IMR-90 (cell line): ENCODE measurements around the gene SERPINB2. TPM values are rescaled to one million over a fixed set of nuclear protein-coding genes. Genes with fewer than 3 reads are reported as not detected.

Experiments used
- ATAC-seq: fragments of 200-7000 bp; cut with Tn5 transposase; 2 replicates; pipeline ENCODE4 v1.9.1; 2020; ENCODE audit warnings: low read depth, mild to moderate bottlenecking, moderate library complexity
- BruUV-seq: library from RNA; stranded (reverse); fragments of 400-500 nt; replicated peaks from 2 replicates; lab custom pipeline; 2021; lab: Mats Ljungman, UMichigan
- CTCF ChIA-PET: fragments of 300-600 bp; formaldehyde crosslinking; extraction: SDS; loops from one replicate; lab custom pipeline; 2021; ENCODE audit warnings: antibody characterized with exemption; lab: Yijun Ruan, JAX
- POLR2A ChIA-PET: fragments of 300-600 bp; sonication (Branson Sonifier 250); formaldehyde crosslinking; loops from one replicate; lab custom pipeline; 2022; ENCODE audit warnings: antibody characterized with exemption; ENCODE audit not compliant: unreplicated experiment; lab: Charles Lee
- DNase-seq: peaks from one replicate; pipeline ENCODE4 v3.0.0; 2013
- H2AFZ ChIP-seq: replicated peaks from 2 replicates; pipeline ENCODE3; 2013; ENCODE audit warnings: low read length, mild to moderate bottlenecking; ENCODE audit not compliant: poor library complexity
- H2AK5ac ChIP-seq: 2 replicates; pipeline ENCODE4 v1.6.1; 2013; ENCODE audit warnings: low read depth, low read length, inconsistent platforms
- H2AK9ac ChIP-seq: replicated peaks from 2 replicates; pipeline ENCODE3; 2013; ENCODE audit warnings: mild to moderate bottlenecking, low read depth, low read length, moderate library complexity; ENCODE audit not compliant: poor library complexity
- H2BK120ac ChIP-seq: 2 replicates; pipeline ENCODE4 v1.6.1; 2013; ENCODE audit warnings: low read depth, low read length, inconsistent platforms
- H2BK15ac ChIP-seq: 3 replicates; pipeline ENCODE4 v1.6.1; 2013; ENCODE audit warnings: low read depth, low read length, inconsistent platforms
- H2BK20ac ChIP-seq: 2 replicates; pipeline ENCODE4 v1.6.1; 2013; ENCODE audit warnings: low read depth, mild to moderate bottlenecking, inconsistent platforms, low read length, moderate library complexity
- H2BK5ac ChIP-seq: 2 replicates; pipeline ENCODE4 v1.6.1; 2013; ENCODE audit warnings: mild to moderate bottlenecking, low read depth, low read length, inconsistent platforms; ENCODE audit not compliant: poor library complexity, severe bottlenecking
- H3K14ac ChIP-seq: replicated peaks from 2 replicates; pipeline ENCODE4 v1.6.1; 2013; ENCODE audit warnings: low read depth, low read length, inconsistent platforms
- H3K18ac ChIP-seq: 2 replicates; pipeline ENCODE4 v1.6.1; 2013; ENCODE audit warnings: low read depth, low read length, control low read depth
- H3K23ac ChIP-seq: 2 replicates; pipeline ENCODE4 v1.6.1; 2013; ENCODE audit warnings: low read depth, low read length, inconsistent platforms
- H3K27ac ChIP-seq: 2 replicates; pipeline ENCODE4 v1.5.1; 2013; ENCODE audit warnings: mild to moderate bottlenecking, control low read depth, low read length; ENCODE audit not compliant: insufficient read depth
- H3K27me3 ChIP-seq: 2 replicates; pipeline ENCODE4 v1.6.1; 2013; ENCODE audit warnings: low read length; ENCODE audit not compliant: control insufficient read depth, insufficient read depth
- H3K36me3 ChIP-seq: 2 replicates; pipeline ENCODE4 v1.6.1; 2013; ENCODE audit warnings: low read length, mixed read lengths; ENCODE audit not compliant: control insufficient read depth, insufficient read depth
- H3K4ac ChIP-seq: 2 replicates; pipeline ENCODE4 v1.6.1; 2013; ENCODE audit warnings: low read depth, low read length, inconsistent platforms
- H3K4me1 ChIP-seq: 2 replicates; pipeline ENCODE4 v1.6.1; 2013; ENCODE audit warnings: low read length, mixed read lengths; ENCODE audit not compliant: control insufficient read depth, insufficient read depth
- H3K4me2 ChIP-seq: 2 replicates; pipeline ENCODE4 v1.6.1; 2013; ENCODE audit warnings: low read depth, mild to moderate bottlenecking, control low read depth, low read length, moderate library complexity
- H3K4me3 ChIP-seq: 2 replicates; pipeline ENCODE4 v1.5.1; 2013; ENCODE audit warnings: low read depth, mild to moderate bottlenecking, control low read depth, low read length, moderate library complexity; ENCODE audit not compliant: insufficient read depth
- H3K56ac ChIP-seq: 2 replicates; pipeline ENCODE4 v1.6.1; 2013; ENCODE audit warnings: low read length, inconsistent platforms; ENCODE audit not compliant: insufficient read depth; ENCODE audit errors: extremely low read depth
- H3K79me1 ChIP-seq, 2 experiments: 2 replicates each; pipeline ENCODE4 v1.6.1; 2013; ENCODE audit warnings: low read length in 2 of 2, inconsistent platforms in 1 of 2, low read depth in 1 of 2
- H3K9ac ChIP-seq: 2 replicates; pipeline ENCODE4 v1.6.1; 2013; ENCODE audit warnings: low read depth, low read length, control low read depth
- H3K9me1 ChIP-seq: 2 replicates; pipeline ENCODE4 v1.6.1; 2013; ENCODE audit warnings: low read length, inconsistent platforms; ENCODE audit not compliant: insufficient read depth
- H3K9me3 ChIP-seq: 2 replicates; pipeline ENCODE4 v1.6.1; 2013; ENCODE audit warnings: low read length; ENCODE audit not compliant: control insufficient read depth, insufficient read depth
- H4K20me1 ChIP-seq: 2 replicates; pipeline ENCODE4 v1.6.1; 2013; ENCODE audit warnings: low read length, inconsistent platforms; ENCODE audit not compliant: insufficient read depth
- H4K5ac ChIP-seq: 2 replicates; pipeline ENCODE4 v1.6.1; 2013; ENCODE audit warnings: mild to moderate bottlenecking, low read depth, low read length, control low read depth
- H4K8ac ChIP-seq, 2 experiments: 2 replicates each; pipeline ENCODE4 v1.6.1; 2013; ENCODE audit warnings: low read depth in 2 of 2, low read length in 2 of 2, control low read depth in 1 of 2, inconsistent platforms in 1 of 2
- H4K91ac ChIP-seq: 2 replicates; pipeline ENCODE4 v1.6.1; 2013; ENCODE audit warnings: low read depth, low read length, inconsistent platforms; ENCODE audit not compliant: insufficient read depth
- BHLHE40 ChIP-seq: fragments of 150-350 bp; IDR thresholded peaks from 2 replicates; pipeline ENCODE4 v1.6.1; 2016; ENCODE audit warnings: mild to moderate bottlenecking, low read depth, low read length
- CEBPB ChIP-seq: IDR thresholded peaks from 2 replicates; pipeline ENCODE4 v1.6.1; 2012; ENCODE audit warnings: low read depth, low read length, improper control_type of control experiment
- CHD1 ChIP-seq: IDR thresholded peaks from 2 replicates; pipeline ENCODE4 v1.6.1; 2012; ENCODE audit warnings: low read depth, low read length, improper control_type of control experiment
- CTCF ChIP-seq: conservative IDR thresholded peaks from 2 replicates; pipeline ENCODE4 v1.5.1; 2012; ENCODE audit warnings: mild to moderate bottlenecking, low read depth, low read length, improper control_type of control experiment
- ELK1 ChIP-seq: fragments of 150-350 bp; IDR thresholded peaks from 2 replicates; pipeline ENCODE4 v1.6.1; 2016; ENCODE audit warnings: low read depth, mild to moderate bottlenecking, low read length, moderate library complexity, borderline replicate concordance
- FOS ChIP-seq: fragments of 150-350 bp; IDR thresholded peaks from 2 replicates; pipeline ENCODE4 v1.6.1; 2016; ENCODE audit warnings: low read depth, low read length
- MAFK ChIP-seq: IDR thresholded peaks from 2 replicates; pipeline ENCODE4 v1.6.1; 2012; ENCODE audit warnings: low read depth, low read length, improper control_type of control experiment
- MAZ ChIP-seq: IDR thresholded peaks from 2 replicates; pipeline ENCODE4 v1.6.1; 2012; ENCODE audit warnings: low read depth, mild to moderate bottlenecking, low read length, improper control_type of control experiment, moderate library complexity, borderline replicate concordance
- MXI1 ChIP-seq: IDR thresholded peaks from 2 replicates; pipeline ENCODE4 v1.6.1; 2012; ENCODE audit warnings: low read depth, mild to moderate bottlenecking, low read length, moderate library complexity, borderline replicate concordance
- NFE2L2 ChIP-seq: fragments of 150-350 bp; IDR thresholded peaks from 2 replicates; pipeline ENCODE4 v1.6.1; 2016; ENCODE audit warnings: low read depth, mild to moderate bottlenecking, low read length
- POLR2A ChIP-seq: IDR thresholded peaks from 2 replicates; pipeline ENCODE4 v1.6.1; 2012; ENCODE audit warnings: mild to moderate bottlenecking, low read depth, low read length
- RAD21 ChIP-seq: IDR thresholded peaks from 2 replicates; pipeline ENCODE4 v1.6.1; 2012; ENCODE audit warnings: low read length, improper control_type of control experiment
- RCOR1 ChIP-seq: IDR thresholded peaks from 2 replicates; pipeline ENCODE4 v1.6.1; 2012; ENCODE audit warnings: mild to moderate bottlenecking, low read length, improper control_type of control experiment; ENCODE audit not compliant: insufficient replicate concordance
- RFX5 ChIP-seq: IDR thresholded peaks from 2 replicates; pipeline ENCODE4 v1.8.0; 2012; ENCODE audit warnings: low read depth, mild to moderate bottlenecking, low read length, moderate library complexity
- SMC3 ChIP-seq: fragments of 150-350 bp; IDR thresholded peaks from 2 replicates; pipeline ENCODE4 v1.6.1; 2016; ENCODE audit warnings: low read depth, mild to moderate bottlenecking, antibody characterized with exemption, low read length, moderate library complexity
- USF2 ChIP-seq: fragments of 150-350 bp; IDR thresholded peaks from 2 replicates; pipeline ENCODE4 v1.6.1; 2017; ENCODE audit warnings: mild to moderate bottlenecking, antibody characterized with exemption, low read length, low read depth
- WGBS, 2 experiments: methylation state at CpG; one replicate each; pipeline versions ENCODE4 v1.1.5 to v1.1.7; 2013; ENCODE audit warnings: missing lambda C conversion rate in 2 of 2; ENCODE audit not compliant: insufficient read length in 1 of 2; ENCODE audit errors: extremely low coverage in 2 of 2; 5-methylcytosine and 5-hydroxymethylcytosine counted together
- dilution Hi-C: fragments of 300-500 bp; cut with HindIII; formaldehyde crosslinking; loops from one replicate; pipeline ENCODE4 v1.14.3; 2018; ENCODE audit warnings: low sequenced_read_pairs; ENCODE audit not compliant: unreplicated experiment
- in situ Hi-C: fragments of 300-500 bp; cut with MboI; formaldehyde crosslinking; loops from 3 replicates; pipeline ENCODE4 v1.14.3; 2019; ENCODE audit warnings: low sequenced_read_pairs, inconsistent platforms, mixed read lengths
- intact Hi-C: fragments of 100-400 bp; cut with micrococcal nuclease; formaldehyde crosslinking; loops from 2 replicates; pipeline ENCODE4 v1.10.0; 2022
- polyA plus RNA-seq, 3 experiments: library from polyadenylated mRNA; depleted of rRNA; stranded (reverse); fragments of >200 nt; gene quantifications; 2 replicates each; pipeline ENCODE4 v1.2.3, GENCODE V29; 2012; ENCODE audit warnings: low replicate concordance in 1 of 3
- total RNA-seq: library from RNA; depleted of rRNA; stranded (reverse); fragments of >200 nt; gene quantifications from 2 replicates; pipeline ENCODE4 v1.2.3, GENCODE V29; 2012

SERPINB2 gene
- total and polyA plus RNA-seq, 2 of the 4 experiments (the other 2 are of a cell fraction): 32.1 to 43.0 TPM

GRCh38 chr18:63860531-63860930 is 27.0 kb upstream of the SERPINB2 start:
- Histone ChIP-seq H2BK20ac (no peak overlapping the region), H3K14ac (no peak overlapping the region), H3K79me1 (no peaks in the 10 kb centered on the region), H3K18ac (no peak overlapping the region), H3K9ac (no peak overlapping the region), H4K5ac (no peak overlapping the region), H3K4me2 (no peak overlapping the region), H3K9me1 (0 out of 2 replicates have a peak, but pooled peaks cover 2% of the 10 kb centered on the region), H3K36me3 (no peaks in the 10 kb centered on the region), H2AFZ (no peak overlapping the region), H3K23ac (no peak overlapping the region), H4K8ac (no peak overlapping the region), H3K56ac (no peak overlapping the region), H3K4me3 (no peak overlapping the region), H3K4ac (no peak overlapping the region), H4K20me1 (no peaks in the 10 kb centered on the region), H4K91ac (no peak overlapping the region), H2AK5ac (no peak overlapping the region), H2AK9ac (no peak overlapping the region), H3K9me3 (no peaks in the 10 kb centered on the region), H2BK120ac (no peak overlapping the region), H3K27ac (no peak overlapping the region), H3K27me3 (no peaks in the 10 kb centered on the region), H3K4me1 (no peaks in the 10 kb centered on the region), H2BK15ac (no peak overlapping the region), H2BK5ac (no peak overlapping the region)
- WGBS, 2 experiments: no CpG with 5 or more reads among the region's 2 CpGs
- no TSS peak for BruUV-seq
- CTCF ChIA-PET: interaction anchor here (0.9 kb wide), 1 partner anchor 75 kb away, joined by 3 read pairs; no protein-coding TSS in a partner anchor
- TF ChIP-seq RAD21 (no peak), MAFK (no peak), RCOR1 (no peak), ELK1 (no peak), FOS (no peak), SMC3 (no peak), USF2 (no peak), MXI1 (no peak), CHD1 (no peak), RFX5 (no peak), MAZ (no peak), CEBPB (no peak), BHLHE40 (no peak), NFE2L2 (no peak), POLR2A (no peak), CTCF (no peak)
- intact Hi-C loops (no loop called here), dilution Hi-C loops (no loop called here), in situ Hi-C loops (no loop called here)
- no peak for ATAC-seq
- no peak for DNase-seq
- POLR2A ChIA-PET: no interaction called here
